A549 (cell line): ENCODE data around the gene GRID2. TPM values are rescaled to one million over a fixed set of nuclear protein-coding genes. Genes with fewer than 3 reads are reported as not detected.

Source experiments
- ATAC-seq, 2 experiments: fragments of 200-7000 bp in 1 of 2; fragments of >200 bp in 1 of 2; cut with Nextera tagmentation in 1 of 2; cut with Tn5 transposase in 1 of 2; 3 replicates each; pipeline versions ENCODE4 v1.8.0 to v1.9.1; 2018 to 2020; ENCODE audit warnings: mild to moderate bottlenecking in 1 of 2, moderate library complexity in 1 of 2
- CTCF ChIA-PET: fragments of 300-600 bp; sonication (Branson Sonifier 250); formaldehyde crosslinking; extraction: SDS; loops from one replicate; lab custom pipeline; 2021; ENCODE audit warnings: antibody characterized with exemption, inconsistent platforms; lab: Yijun Ruan, JAX
- POLR2A ChIA-PET: fragments of 350-600 bp; formaldehyde crosslinking; extraction: SDS; loops from one replicate; lab custom pipeline; 2021; ENCODE audit warnings: antibody characterized with exemption, inconsistent platforms; lab: Yijun Ruan, JAX
- DNase-seq, 2 experiments: peaks; one replicate each; pipeline versions ENCODE4 v3.0.0 to v3.0.0-alpha.2; 2011 to 2016; ENCODE audit warnings: low read depth in 1 of 2, low spot score in 1 of 2
- FAIRE-seq: peaks from 2 replicates; lab custom pipeline; 2011; peaks lifted over from hg19 to GRCh38; lab: Jason Lieb, UNC
- H3K27ac ChIP-seq, 2 experiments: fragments of >200 bp; sonication (Bioruptor Twin); formaldehyde crosslinking; 3 replicates each; pipeline ENCODE4 v1.5.1; 2016 to 2017
- H3K4me1 ChIP-seq: fragments of >200 bp; sonication (Bioruptor Twin); formaldehyde crosslinking; 3 replicates; pipeline ENCODE4 v1.6.1; 2016
- H3K4me2 ChIP-seq: fragments of >200 bp; sonication (Bioruptor Twin); formaldehyde crosslinking; 3 replicates; pipeline ENCODE4 v1.6.1; 2016
- H3K4me3 ChIP-seq: fragments of >200 bp; sonication (Bioruptor Twin); formaldehyde crosslinking; 3 replicates; pipeline ENCODE4 v1.5.1; 2016
- H3K9me3 ChIP-seq: fragments of >200 bp; sonication (Bioruptor Twin); formaldehyde crosslinking; 3 replicates; pipeline ENCODE4 v1.6.1; 2016
- BHLHE40 ChIP-seq: IDR thresholded peaks from 2 replicates; pipeline ENCODE4 v1.6.1; 2012; ENCODE audit warnings: low read depth, low read length, inconsistent platforms
- CHD2 ChIP-seq: fragments of 150-350 bp; IDR thresholded peaks from 2 replicates; pipeline ENCODE4 v1.6.1; 2014; ENCODE audit warnings: low read length; ENCODE audit not compliant: partially characterized antibody
- EHMT2 ChIP-seq: fragments of 200-600 bp; sonication (generic); IDR thresholded peaks from 2 replicates; pipeline ENCODE4 v1.6.1; 2016; ENCODE audit warnings: antibody characterized with exemption, low read depth, mild to moderate bottlenecking, moderate library complexity
- FOSB ChIP-seq: fragments of 250-450 bp; sonication (Bioruptor Pico); IDR thresholded peaks from 2 replicates; pipeline ENCODE4 v1.5.0; 2020; ENCODE audit warnings: mild to moderate bottlenecking, moderate library complexity
- FOXS1 ChIP-seq: fragments of 250-450 bp; sonication (Bioruptor Pico); IDR thresholded peaks from 2 replicates; pipeline ENCODE4 v1.5.0; 2020; ENCODE audit warnings: mild to moderate bottlenecking, moderate library complexity
- HDAC2 ChIP-seq: fragments of 200-600 bp; sonication (generic); IDR thresholded peaks from 2 replicates; pipeline ENCODE4 v1.6.1; 2016
- KDM1A ChIP-seq: fragments of 200-600 bp; sonication (generic); IDR thresholded peaks from 2 replicates; pipeline ENCODE4 v1.6.1; 2016; ENCODE audit warnings: low read depth, mild to moderate bottlenecking
- MAZ ChIP-seq: fragments of 150-350 bp; IDR thresholded peaks from 2 replicates; pipeline ENCODE4 v1.6.1; 2014; ENCODE audit warnings: antibody characterized with exemption, low read depth, low read length, borderline replicate concordance
- MYC ChIP-seq: IDR thresholded peaks from 2 replicates; pipeline ENCODE4 v1.6.1; 2012; ENCODE audit warnings: mild to moderate bottlenecking, inconsistent platforms, low read length, improper control_type of control experiment, borderline replicate concordance
- NFE2L2 ChIP-seq: fragments of 150-350 bp; conservative IDR thresholded peaks from 2 replicates; pipeline ENCODE4 v1.6.1; 2014; ENCODE audit warnings: low read length
- RAD21 ChIP-seq, 2 experiments: fragments of >200 bp in 1 of 2; sonication (Bioruptor Twin) in 1 of 2; formaldehyde crosslinking in 1 of 2; IDR thresholded peaks in 1 of 2; conservative IDR thresholded peaks in 1 of 2; 2 replicates in 1 of 2; 3 replicates in 1 of 2; pipeline ENCODE4 v1.6.1; 2012 to 2018; ENCODE audit warnings: inconsistent platforms in 1 of 2
- RARB ChIP-seq: fragments of 250-450 bp; sonication (Bioruptor Pico); IDR thresholded peaks from 2 replicates; pipeline ENCODE4 v1.8.0; 2021; ENCODE audit warnings: mild to moderate bottlenecking, moderate library complexity
- RFX5 ChIP-seq: fragments of 450-650 bp; IDR thresholded peaks from 2 replicates; pipeline ENCODE4 v1.7.1; 2014; ENCODE audit warnings: antibody characterized with exemption, mild to moderate bottlenecking, moderate library complexity
- RNF2 ChIP-seq: fragments of 200-600 bp; sonication (generic); IDR thresholded peaks from 2 replicates; pipeline ENCODE4 v1.6.1; 2016; ENCODE audit warnings: low read depth, mild to moderate bottlenecking, antibody characterized with exemption, moderate library complexity, borderline replicate concordance
- SMC3 ChIP-seq: fragments of >200 bp; sonication (Bioruptor Twin); formaldehyde crosslinking; IDR thresholded peaks from 3 replicates; pipeline ENCODE4 v1.6.1; 2018; ENCODE audit warnings: inconsistent platforms
- ZNF302 ChIP-seq: fragments of 250-450 bp; sonication (Bioruptor Pico); IDR thresholded peaks from 2 replicates; pipeline ENCODE4 v1.9.0; 2021; ENCODE audit warnings: inconsistent platforms, mild to moderate bottlenecking, moderate library complexity
- WGBS: methylation state at CpG from one replicate; pipeline ENCODE4 v1.1.6; 2017; ENCODE audit errors: missing lambda C conversion rate; 5-methylcytosine and 5-hydroxymethylcytosine counted together
- polyA plus RNA-seq, 4 experiments: library from polyadenylated mRNA; depleted of rRNA in 3 of 4; stranded (reverse); fragments of >200 nt; fragmentation: RNase III in 1 of 4; extraction: RNeasy Plus Mini Kit Qiagen cat#74134 plus additional on column Dnase treatment in 1 of 4; gene quantifications; 2 replicates in 3 of 4; 3 replicates in 1 of 4; pipeline ENCODE4 v1.2.3, GENCODE V29; 2011 to 2017
- TF ChIP-seq, protein P1 (sequence below): IDR thresholded peaks from 2 replicates; pipeline ENCODE4 v1.6.1; 2012
- TF ChIP-seq, protein P2 (sequence below): IDR thresholded peaks from 2 replicates; pipeline ENCODE4 v1.6.1; 2012; ENCODE audit warnings: low read depth, borderline replicate concordance
- TF ChIP-seq, protein P3 (sequence below): fragments of 150-350 bp; IDR thresholded peaks from 2 replicates; pipeline ENCODE4 v1.6.1; 2014; ENCODE audit warnings: low read depth, mild to moderate bottlenecking, low read length
- TF ChIP-seq, protein P4 (sequence below): fragments of 250-450 bp; sonication (Bioruptor Pico); IDR thresholded peaks from 2 replicates; pipeline ENCODE4 v1.5.0; 2021; ENCODE audit warnings: mild to moderate bottlenecking, moderate library complexity, borderline replicate concordance

Gene GRID2
- polyA plus RNA-seq, 2 of the 4 experiments (the other 2 are of a cell fraction), result not detected

DNA sequence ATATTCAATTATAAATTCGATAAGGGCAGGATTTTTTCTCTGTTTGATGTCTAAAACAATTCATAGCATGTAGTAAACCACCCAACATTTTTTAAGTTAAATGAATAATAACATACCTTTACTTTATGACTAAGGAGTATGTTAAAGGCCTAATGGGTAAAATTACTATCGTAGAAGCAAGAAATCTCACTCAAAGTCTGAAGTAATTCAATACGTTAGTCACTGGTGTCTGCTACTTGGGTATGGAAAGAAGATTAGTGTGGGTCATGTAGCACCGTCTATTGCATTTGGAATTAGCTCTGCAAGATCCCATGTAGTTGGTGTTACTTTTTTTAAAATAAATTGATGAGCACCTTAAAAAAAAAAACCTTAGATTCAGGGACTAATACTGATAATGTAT lies 374.5 kb downstream of the GRID2 start:
- no peaks in the 10 kb centered on the region for H3K4me1 ChIP-seq
- H3K9me3 ChIP-seq, result no peaks in the 10 kb centered on the region
- TF ChIP-seq MYC, result no peak
- TF ChIP-seq, protein P1, sequence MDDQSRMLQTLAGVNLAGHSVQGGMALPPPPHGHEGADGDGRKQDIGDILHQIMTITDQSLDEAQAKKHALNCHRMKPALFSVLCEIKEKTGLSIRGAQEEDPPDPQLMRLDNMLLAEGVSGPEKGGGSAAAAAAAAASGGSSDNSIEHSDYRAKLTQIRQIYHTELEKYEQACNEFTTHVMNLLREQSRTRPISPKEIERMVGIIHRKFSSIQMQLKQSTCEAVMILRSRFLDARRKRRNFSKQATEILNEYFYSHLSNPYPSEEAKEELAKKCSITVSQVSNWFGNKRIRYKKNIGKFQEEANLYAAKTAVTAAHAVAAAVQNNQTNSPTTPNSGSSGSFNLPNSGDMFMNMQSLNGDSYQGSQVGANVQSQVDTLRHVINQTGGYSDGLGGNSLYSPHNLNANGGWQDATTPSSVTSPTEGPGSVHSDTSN, result no peak
- no peak for TF ChIP-seq MAZ
- TF ChIP-seq, protein P2, sequence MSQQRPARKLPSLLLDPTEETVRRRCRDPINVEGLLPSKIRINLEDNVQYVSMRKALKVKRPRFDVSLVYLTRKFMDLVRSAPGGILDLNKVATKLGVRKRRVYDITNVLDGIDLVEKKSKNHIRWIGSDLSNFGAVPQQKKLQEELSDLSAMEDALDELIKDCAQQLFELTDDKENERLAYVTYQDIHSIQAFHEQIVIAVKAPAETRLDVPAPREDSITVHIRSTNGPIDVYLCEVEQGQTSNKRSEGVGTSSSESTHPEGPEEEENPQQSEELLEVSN, result no peak
- no peak for TF ChIP-seq ZNF302 (CRISPR knock-in tag)
- no peak for TF ChIP-seq FOXS1
- no peak for TF ChIP-seq FOSB (CRISPR knock-in tag)
- no peak for TF ChIP-seq RAD21 (conservative IDR thresholded peaks at IDR 0.05 in 1 of 2, IDR thresholded peaks at IDR 0.05 in 1 of 2)
- no peak for TF ChIP-seq KDM1A
- TF ChIP-seq NFE2L2, result no peak
- TF ChIP-seq RARB, result no peak
- TF ChIP-seq SMC3, result no peak
- no peak for TF ChIP-seq EHMT2
- no peak for TF ChIP-seq BHLHE40
- TF ChIP-seq, protein P3, sequence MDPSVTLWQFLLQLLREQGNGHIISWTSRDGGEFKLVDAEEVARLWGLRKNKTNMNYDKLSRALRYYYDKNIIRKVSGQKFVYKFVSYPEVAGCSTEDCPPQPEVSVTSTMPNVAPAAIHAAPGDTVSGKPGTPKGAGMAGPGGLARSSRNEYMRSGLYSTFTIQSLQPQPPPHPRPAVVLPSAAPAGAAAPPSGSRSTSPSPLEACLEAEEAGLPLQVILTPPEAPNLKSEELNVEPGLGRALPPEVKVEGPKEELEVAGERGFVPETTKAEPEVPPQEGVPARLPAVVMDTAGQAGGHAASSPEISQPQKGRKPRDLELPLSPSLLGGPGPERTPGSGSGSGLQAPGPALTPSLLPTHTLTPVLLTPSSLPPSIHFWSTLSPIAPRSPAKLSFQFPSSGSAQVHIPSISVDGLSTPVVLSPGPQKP, result no peak
- TF ChIP-seq, protein P4, sequence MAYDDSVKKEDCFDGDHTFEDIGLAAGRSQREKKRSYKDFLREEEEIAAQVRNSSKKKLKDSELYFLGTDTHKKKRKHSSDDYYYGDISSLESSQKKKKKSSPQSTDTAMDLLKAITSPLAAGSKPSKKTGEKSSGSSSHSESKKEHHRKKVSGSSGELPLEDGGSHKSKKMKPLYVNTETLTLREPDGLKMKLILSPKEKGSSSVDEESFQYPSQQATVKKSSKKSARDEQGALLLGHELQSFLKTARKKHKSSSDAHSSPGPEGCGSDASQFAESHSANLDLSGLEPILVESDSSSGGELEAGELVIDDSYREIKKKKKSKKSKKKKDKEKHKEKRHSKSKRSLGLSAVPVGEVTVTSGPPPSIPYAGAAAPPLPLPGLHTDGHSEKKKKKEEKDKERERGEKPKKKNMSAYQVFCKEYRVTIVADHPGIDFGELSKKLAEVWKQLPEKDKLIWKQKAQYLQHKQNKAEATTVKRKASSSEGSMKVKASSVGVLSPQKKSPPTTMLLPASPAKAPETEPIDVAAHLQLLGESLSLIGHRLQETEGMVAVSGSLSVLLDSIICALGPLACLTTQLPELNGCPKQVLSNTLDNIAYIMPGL (CRISPR knock-in tag), result no peak
- no peak for TF ChIP-seq CHD2
- TF ChIP-seq RFX5, result no peak
- WGBS, result 28% methylated on average over 4 of the region's 4 CpGs
- POLR2A ChIA-PET, result no interaction called here
- no peak for FAIRE-seq
- H3K27ac ChIP-seq, result no peak overlapping the region
- ATAC-seq, result no peak
- DNase-seq, result no peak
- no peak overlapping the region for H3K4me2 ChIP-seq
- no peak overlapping the region for H3K4me3 ChIP-seq
- CTCF ChIA-PET, result no interaction called here

DNA sequence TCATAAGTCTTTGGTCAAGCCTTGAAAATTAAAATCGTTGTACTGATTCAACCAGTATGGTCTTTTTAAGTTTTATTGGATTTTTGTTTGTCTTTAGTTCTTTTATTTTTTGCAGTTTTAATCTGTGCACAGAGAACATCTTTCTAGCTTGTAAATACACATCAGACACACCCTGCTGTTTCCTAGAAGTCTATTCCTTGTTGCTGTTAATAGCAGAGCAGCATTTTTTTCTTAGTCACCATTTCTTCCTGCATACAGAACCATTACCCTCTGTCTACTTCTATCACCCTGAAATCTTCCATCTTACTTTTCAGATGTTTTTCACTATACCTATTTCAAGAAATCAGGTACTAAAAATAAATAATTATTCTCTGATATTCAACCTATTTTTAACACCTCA lies 375.4 kb downstream of the GRID2 start:
- ATAC-seq, result no peak
- H3K4me2 ChIP-seq, result no peak overlapping the region
- TF ChIP-seq RNF2 (no peak), HDAC2 (no peak)
- TF ChIP-seq, protein P4 (CRISPR knock-in tag), result no peak
- ChIA-PET POLR2A (no interaction called here), CTCF (no interaction called here)
- no peak overlapping the region for H3K4me3 ChIP-seq
- no peak overlapping the region for H3K27ac ChIP-seq
- WGBS, result 0% methylated on average over 1 of the region's 1 CpG
- no peak for DNase-seq
- FAIRE-seq, result no peak
- no peaks in the 10 kb centered on the region for H3K4me1 ChIP-seq
- H3K9me3 ChIP-seq, result no peaks in the 10 kb centered on the region
